SKM-1 (cell line): ENCODE measurements around the gene MED9.

Source experiments
- DNase-seq: peaks from one replicate; lab custom pipeline; 2025; ENCODE audit not compliant: unreplicated experiment; lab: John Stamatoyannopoulos, UW

MED9 gene

DNA sequence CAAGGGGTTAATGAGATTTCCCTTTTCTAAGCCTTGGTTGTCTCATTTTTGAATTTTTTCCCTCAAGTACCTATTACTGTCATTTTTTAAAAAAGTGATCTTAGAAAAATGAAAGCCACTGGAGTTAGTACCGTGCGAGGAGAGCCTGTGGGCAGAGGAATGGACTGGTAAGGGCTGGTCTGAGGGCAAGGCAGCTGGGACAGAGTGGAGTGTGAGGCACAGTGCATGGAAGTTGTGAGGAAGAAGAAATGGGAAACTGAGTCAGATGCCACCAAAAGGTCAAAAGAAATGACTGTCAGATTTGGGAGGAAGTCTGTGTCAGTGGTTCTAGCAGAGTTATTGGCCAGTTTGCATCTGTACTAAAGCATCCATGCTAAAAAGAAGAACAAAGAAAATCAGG lies 11.2 kb downstream of the MED9 start:
- no peak for DNase-seq

DNA sequence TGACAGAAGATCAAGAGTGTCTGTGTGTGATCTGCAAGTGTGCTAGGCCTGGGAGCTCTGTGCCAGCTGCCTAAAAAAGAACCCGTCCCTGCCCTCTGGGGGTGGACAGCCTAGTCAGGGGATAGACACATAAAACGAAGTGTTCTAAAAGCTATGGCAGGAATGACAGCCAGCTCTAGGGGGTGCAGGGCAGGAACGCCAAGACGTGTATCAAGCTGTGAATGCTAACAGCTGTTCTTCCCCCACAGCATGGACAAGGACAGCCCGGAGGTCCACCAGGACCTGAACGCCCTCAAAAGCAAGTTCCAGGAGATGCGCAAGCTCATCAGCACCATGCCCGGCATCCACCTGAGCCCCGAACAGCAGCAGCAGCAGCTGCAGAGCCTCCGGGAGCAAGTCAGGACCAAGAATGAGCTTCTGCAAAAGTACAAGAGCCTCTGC lies 14.3 kb downstream of the MED9 start:
- DNase-seq: no peak

DNA sequence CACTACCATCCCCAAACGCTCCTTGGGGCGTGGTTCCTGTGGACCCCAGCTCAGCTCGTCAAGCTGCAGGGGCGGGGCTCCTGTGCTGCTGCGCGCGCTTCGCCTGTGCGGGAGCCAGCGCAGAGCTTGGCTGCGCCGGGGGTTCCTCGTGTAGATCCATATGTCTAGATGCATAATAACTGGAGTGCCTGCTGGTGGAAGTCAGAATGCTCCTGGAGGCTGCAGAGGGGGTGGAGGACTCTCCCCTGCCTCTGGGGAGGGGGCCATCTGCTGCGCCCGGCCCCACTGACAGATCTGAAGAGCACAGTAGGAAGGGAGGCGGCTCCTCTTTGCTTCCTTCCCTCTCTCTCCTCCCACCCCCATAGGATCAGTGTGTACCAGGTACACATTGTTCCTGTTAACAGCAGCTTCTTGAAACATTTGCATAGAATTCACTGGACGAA lies 14.8 kb downstream of the MED9 start:
- no peak for DNase-seq

DNA sequence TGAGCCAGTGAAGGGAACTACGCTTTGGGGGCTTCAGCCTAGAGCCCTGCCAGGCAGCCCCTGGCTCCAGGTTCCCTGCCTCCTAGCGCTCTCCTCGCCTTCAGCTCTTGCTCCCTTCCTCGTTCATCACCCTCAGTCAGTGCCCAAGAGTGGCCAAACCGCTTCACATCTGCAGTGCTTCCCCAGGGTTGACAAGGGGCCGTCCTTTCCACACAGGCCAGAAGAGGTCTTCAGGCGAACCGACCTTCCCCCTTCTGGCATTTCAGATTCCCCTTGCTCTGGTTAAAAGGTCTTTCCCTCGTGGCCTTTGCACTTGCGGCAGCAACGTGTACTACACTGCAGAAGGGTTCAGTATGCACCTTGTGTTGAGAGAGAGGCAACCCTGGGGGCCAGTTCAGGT lies 15.3 kb downstream of the MED9 start:
- no peak for DNase-seq

- DNase-seq: no peak
Measured at GRCh38 chr17:17492571-17492970, 15.8 kb downstream of the MED9 start.

DNA sequence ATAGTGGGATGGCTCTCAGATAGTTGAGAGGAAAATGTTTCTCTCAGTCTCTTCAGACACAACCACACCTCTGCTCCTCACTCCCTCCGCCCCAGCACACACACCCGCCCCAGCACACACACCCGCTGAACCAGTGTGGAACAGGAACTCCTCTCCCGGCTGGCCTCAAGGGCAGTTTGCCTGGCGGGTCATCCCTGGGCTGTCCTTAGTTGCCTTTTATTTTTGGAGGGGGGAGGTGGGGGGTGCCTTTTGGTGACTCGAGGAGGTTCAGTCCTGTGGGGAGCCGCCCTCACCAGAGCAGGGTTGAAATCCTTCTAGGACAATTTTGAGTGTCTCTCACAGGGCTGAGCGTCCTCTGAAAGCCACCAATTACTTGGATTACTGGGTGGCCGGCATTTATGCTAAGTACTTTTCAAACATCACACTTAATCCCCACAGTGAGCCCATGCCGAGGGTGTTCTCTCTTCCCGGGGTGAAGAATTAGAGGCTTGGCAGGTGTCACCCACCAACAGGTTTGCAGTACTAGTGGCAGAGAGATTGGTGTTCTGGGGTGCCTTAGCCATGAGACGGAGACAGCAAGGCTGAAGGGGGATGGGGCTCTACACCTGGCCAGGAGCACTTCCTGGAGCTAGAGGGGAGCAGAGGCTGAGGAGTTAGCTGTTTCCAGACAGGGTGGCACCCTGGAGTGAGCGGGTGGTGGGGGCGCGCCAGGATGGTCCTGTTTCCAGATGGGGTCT lies 16.6 kb downstream of the MED9 start:
- no peak for DNase-seq

GRCh38 chr17:17493986-17494466 lies 17.2 kb downstream of the MED9 start:
- no peak for DNase-seq

DNA sequence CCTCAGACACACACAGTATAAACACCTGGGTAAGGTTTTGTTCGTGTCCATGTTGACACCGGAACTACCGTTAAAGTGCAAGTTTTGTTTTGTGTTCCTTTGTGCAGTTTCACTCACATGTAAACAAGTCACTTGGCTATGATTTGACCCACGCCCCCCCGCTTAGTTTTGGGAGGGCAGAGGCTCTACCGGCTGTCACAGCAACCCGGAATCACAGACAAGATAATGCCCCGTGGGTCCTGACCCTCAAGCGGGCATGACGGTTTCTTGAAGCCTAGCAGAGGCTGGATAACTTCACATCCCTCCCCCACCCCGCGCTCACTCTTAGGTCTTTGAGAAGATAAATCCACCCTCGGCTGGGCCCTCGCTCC lies 17.7 kb downstream of the MED9 start:
- DNase-seq: no peak

DNA sequence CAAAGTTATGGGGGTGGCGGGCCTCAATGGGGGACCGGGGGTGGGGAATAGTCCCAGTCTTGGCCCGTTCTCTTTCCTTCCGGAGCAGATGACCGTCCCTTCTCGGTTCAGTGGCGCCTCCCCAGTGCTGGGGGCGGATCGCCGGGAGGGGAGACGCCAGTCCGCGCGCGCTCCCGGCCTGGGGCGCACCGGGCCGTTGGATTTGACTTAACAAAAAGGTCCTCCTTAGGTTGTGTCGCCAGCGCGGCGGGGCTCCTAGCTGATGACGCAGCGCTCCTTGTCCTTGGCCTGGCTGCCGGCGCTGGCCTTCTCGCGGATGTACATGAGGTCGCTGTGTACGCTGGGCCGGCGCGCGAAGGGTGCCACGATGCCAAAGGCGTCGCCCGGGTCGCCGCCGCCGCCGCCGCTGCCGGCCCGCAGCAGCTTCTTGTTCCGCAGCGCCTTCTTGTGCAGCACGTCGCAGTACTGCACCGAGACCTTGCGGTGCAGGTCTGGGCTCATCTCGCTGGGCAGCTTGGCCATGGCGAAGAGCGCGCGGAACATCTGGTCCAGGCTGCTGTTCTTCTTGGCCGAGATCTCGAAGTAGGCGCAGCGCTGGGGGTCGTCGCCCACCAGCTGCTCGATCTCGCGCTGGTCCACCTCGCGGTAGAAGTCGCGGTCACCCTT lies 18.2 kb downstream of the MED9 start:
- DNase-seq: no peak

- no peak for DNase-seq
Measured at GRCh38 chr17:17495536-17496188, 18.9 kb downstream of the MED9 start.

DNA sequence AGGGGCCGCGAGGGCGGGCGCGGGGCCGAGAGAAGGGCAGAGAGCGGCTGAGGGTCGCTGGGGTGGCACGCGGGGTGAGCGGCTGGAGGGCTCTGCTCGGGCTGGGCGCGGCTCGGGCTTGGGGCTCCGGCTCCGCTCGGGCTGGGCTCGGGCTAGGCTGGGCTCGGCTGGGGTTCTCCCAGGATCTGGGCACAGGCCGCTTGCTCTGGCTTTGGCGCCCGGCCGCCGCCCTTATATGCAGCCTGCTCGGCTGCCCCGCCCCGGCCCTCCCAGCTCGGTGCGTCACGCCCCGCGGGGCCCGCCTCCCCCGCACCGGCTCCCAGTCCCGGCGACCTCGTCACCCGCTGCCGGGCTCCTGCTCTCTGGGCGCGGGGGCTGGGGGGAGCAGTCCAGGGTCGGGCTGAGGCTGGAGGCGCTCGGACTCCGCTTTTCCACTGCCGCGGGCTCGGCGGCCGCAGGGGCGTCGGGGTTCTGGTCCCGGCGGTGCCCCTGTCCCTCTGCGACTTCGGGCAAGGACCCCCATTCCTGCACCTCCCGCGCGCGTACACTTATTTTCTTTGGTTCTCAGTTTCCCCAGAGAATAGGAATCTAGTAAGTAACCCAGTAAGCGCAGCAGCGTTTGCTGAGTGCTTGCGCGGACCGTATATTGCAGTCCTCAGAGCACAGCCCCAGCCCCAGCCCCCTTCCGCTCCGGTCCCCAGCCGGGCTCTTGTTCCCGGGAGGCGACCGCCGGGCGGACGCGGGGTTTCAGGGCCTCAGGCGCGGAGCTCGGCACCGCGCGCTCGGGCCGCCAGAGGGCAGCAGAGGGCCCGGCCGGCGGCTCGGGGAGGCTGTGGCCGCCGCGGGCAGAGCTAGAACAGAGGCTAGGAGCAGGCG lies 19.6 kb downstream of the MED9 start, which contains the start of gene RASD1:
Gene RASD1, minus strand, starts transcription at position 207 of the 876 bp plus-strand sequence. CDS start 214 bp downstream, outside the sequence.
- DNase-seq: peak; percentile 57

DNA sequence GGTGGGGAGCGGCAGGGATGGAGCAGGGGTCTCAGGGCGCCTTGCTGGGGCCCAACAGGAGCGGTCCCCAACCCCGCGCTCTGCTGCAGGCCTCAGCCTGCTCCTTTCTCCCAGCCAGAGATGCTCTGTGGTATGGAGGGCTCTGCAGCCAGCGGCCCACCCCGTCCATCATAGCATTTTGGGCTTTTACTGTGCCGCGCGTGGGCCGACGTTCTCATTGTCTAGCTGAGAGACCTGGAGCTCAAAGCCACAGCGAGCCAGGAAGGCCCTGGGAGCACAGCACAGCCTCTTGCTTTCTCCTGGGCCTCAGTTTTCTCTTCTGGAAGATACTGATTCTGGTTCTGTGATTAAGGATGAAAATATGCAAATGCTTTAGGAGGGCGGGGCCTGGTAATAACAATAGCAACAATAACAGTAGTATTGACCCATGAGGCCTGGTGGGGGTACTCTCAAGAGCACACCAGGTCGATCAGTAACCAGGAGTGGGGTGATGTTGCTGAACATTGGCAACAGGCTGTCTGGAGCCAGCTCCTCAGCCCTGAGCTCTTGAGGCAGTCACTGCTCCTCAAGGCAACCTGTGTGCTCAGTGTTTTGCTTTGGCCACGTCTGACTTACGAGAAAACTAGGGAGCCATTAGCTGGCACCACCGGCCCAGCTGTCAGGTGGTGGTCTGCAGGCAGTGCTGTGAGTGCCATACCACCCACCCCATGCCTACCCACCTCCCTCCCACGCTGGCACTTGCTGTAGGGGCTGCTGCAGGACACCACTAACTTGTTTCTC lies 20.5 kb downstream of the MED9 start:
- no peak for DNase-seq

DNA sequence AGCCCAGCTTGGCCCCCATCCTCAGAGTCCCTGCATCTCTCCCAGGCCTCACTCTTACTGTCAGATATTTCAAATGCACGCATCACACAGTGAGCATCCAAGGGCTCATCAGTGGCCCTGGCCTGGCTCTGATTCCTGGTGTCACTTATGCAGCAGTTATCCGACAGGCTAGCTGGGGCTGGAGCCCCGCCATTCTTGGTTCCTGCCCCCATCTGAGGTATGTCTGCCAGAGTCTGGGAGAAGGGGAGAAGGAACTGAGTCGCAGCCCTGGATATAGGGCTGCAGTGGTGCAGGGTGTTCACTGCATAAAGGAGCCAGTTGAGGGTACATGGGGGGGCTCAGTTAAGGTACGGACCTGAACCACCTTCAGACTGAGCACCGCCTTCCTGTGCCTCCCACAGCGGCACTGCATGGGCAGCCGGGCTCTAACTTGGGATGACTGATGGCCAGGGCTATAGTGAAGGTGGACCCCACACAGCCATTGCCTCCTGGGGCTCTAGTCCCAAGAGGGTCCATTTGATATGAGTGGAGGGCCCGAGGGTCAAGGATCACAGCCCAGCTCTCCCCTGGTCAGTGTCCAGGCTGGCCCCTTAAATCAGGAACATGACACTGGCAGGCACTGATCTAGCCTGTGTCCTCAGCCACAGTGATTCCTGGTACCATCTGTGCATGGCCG lies 21.2 kb downstream of the MED9 start:
- no peak for DNase-seq

DNA sequence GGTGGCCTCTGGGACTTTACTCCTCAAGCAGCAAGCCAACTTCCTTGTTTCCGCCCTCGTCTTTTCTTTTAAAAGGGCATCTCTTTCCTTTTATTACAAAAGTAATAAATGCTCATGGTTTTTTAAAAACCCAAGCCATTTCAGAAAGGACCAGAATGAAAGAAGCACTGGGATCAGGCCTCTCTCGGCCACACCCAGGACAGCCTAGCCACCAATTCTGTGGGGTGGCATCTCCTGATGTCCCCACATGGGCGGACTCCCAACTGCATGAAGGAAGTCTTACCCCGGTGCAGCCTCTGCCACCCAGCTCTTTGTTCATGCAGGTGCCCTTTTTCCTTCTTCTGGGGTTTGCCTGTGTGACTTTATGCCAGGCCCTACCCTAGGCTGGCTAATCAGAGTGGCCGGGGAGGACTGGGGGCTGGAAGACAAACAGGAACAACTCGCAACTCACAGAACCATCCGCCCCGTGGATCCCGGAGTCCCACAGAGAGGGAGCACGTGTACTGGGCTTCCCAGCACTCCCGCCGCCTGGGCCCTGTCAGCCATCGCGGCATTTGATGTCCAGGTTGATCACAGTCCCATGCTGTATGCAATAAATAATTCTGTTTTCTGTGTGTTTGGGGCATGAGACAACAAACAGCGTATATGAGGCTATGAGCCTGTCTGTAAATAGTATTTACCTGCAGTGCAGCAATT lies 22.0 kb downstream of the MED9 start:
- no peak for DNase-seq

DNA sequence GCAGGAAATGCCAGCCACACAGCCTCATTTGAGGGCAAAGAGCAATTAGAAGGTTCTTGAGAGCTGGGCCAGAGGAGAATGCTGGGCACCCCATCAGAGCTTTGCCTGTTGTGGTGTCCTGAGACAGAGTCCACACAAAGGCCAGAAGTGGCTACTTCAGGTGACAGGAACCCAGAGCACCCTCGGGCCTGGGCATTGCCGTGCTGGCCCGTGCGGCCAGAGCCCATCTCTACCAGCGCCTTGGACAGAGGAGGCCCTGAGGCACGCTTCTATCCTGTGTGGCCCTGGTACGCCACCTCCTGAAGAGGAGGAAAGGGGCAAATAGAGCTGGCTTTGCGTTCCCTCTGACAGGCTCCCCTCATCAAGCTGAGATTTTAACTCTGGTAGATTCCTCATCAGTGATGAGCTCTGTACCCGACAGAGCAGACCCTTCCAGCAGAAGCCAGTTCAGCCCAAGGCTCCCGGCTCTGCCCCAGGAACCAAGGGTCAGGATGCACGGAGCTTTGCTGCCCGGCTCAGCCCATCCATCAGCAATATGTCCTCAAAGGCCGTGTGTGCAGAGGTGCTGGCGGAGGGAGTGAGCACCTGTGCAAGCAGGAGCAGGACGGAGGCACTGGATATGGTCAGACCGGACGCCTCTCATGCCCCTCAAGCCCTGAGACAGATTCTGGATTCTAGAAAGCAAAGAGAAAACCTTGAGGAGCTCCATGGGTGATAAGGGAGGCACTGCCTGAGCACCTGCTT lies 22.8 kb downstream of the MED9 start:
- DNase-seq: no peak

DNA sequence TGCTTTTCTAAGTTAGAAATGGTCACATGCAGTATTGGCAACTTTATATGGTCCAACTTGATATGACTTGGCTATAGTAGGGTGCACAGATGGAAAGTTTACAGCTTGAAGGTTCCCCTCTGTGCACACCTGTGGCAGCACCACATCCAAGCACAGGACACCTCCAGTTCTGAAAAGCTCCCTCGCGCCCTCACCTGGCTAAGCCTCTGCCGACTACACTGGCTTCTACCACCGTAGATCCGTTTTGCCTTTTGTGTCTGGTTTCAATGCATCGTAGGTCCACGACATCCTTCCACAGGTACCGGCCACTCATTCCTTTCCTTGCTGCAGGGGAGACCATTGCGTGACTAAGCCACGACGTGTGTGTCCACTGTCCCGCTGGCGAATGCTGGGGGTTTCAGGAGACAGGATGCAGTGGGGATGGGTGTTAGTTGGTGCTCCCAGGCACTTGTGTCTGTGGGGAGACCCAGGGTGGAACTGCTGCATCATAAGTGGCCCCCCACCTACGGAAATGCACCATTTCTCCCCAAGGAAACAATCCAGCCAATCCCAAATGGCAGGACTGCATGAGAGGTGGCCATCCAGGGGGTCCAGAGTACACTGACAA lies 24.3 kb downstream of the MED9 start:
- no peak for DNase-seq

DNA sequence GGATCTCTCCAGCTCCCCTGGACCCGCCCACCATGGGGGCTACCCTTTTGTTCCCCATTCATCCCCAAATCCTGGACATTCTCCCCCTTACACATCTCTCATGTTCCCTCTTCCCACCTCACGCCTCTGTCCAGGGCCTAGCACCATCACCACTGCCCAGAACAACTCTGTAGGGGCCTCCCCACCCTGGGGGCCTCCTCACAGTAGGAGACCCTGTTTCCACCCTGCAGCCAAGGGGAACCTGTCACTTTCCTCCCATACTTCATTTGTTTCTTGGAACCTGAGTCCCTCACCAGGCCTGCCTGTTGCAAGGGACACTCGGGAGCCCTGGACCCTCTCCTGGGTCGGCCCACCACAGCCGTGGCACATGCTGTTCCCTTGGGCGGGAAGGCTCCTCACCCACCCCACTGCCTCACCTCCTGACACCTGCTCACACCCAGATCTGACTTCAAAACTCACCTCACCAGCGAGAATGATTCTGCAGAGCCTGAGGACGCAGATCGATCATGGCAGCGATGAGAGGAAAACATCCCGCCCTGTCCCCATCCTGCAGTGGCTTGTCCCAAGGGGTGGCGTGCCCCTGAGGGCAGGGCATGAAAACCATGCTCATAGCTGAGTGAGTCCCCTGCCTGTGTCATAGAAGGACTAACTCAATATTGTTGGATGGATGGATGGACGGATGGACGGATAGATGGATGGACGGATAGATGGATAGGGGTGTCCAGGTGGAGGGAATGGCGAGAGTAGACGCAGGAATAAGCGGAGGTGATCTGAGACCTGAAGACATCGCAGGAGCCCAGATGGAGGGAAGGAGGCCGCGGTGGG lies 26.2 kb downstream of the MED9 start:
- no peak for DNase-seq
